MV-4-11 (cell line): ENCODE results near the gene ARHGAP8.

Experiments
- DNase-seq: peaks from one replicate; lab custom pipeline; 2025; lab: John Stamatoyannopoulos, UW

Gene ARHGAP8

DNA sequence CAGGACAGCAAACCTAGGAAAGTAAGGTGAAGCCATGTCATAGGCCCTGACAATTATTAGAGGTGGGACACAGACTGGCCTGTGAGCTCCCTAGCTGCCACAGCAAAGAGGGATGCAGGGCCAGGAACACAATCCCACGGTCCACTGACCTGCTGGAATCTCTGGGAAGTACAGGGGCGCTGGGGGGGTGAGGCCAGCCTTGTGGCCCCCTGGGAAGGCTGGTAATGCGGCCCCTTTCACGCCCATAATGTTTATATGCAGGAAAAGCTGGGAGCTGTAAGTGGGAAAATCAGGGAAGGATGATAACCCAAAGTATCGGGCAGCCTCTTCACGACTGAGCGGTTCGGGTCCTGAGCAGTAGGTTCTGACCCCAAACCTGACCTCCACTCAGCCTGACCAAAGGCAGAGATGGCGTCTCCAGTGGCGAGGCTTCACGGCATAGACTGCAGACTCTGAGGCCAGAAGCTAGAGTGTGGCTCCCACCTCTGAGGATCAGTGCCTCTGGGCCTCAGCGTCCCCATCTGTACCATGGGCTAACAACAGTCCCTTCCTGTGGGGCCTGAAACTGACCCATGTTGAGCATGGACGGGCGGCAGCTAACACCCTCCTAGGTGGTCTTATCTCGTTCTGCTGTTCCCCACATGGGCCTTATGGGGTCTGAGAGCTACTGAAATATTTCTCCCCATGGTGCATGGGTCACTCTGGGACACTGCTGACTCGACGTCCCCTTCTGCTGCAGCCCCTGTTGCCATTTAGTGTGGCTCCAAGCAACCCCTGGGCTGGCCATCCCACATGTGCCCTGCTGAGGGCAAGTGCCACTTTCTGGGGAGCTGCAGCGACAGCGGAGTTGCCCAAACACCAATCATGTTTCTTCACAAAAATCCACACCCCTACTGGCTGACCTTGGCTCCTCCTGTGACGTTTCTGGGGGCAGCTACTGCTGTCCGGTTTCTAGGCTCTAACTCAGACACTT lies 155.7 kb downstream of the ARHGAP8 start:
- DNase-seq: no peak

DNA sequence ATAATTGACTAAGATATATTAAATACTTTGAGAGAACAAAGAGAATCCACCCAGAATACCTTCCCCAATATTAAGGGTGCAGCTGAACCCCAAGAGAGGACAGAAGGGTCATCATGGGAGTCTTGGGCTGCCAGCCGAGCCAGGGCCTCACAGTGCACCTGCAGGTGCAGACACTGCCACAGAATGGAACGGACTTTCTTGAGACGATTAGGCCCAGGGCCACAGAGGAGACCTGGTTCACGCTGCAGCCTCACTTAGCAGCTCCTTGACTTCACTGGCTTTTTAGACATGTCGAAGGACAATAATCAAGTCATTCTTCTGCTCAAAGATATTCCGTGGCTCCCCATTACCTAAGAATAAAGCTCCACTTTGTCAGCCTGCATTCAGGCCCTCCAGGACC lies 156.9 kb downstream of the ARHGAP8 start:
- DNase-seq: no peak
